RPMI8226 (cell line): ENCODE measurements around the gene ATXN2.
"Not testable (repeated sequence)": the region's sequence is repeated elsewhere in the genome, so short reads cannot be mapped to it uniquely, and the experiment has no call there.

ENCODE experiments used
- DNase-seq: peaks from one replicate; pipeline ENCODE4 v3.0.0-alpha.2; 2015

ATXN2 gene

GRCh38 chr12:111600205-111600642 lies 1.1 kb upstream of the ATXN2 start:
- no peak for DNase-seq

GRCh38 chr12:111599453-111600204 lies 514 bp upstream of the ATXN2 start:
- DNase-seq = peak; percentile 90

DNA sequence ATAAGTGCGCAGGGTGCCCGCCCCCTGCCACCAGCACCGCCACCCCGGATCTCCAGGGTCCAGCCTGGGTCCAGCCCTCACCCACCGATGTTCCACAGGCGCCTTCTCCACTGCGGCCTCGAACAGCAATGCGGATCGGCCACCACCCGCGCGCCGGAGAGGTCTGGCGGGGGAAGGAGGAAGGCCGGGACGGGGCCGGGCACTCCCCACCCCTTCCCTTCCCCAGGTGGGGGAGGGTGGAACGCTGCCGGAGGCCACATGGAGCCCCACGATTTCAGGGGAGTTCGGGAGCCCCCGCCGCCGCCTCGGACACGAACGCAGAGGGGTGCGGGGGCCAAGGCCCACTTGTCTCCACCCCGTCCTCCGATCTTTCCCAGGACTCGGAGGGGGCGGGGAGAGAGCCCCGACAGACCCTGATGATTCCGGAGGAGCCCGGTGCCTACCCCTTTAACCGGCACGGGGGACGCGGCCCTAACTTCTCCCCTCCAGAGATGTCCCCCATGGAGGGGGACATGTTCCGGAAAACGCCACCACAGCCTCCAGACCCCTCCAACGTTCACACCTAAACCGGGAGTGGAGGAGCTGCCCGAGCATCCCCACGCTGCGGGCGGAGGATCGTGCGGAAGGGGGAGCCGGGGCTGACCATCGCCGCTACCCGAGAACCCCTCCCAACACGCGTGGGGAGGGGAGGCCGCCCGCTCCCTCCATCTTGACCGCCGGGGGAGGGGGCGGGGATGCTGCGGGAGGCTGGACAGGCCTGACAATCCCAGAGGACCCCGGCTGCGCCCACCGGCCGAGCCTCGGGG lies 1.1 kb downstream of the ATXN2 start:
- DNase-seq = peak; percentile 68

- peak; percentile 72 for DNase-seq
Measured at GRCh38 chr12:111596985-111597830, 1.9 kb downstream of the ATXN2 start.

DNA sequence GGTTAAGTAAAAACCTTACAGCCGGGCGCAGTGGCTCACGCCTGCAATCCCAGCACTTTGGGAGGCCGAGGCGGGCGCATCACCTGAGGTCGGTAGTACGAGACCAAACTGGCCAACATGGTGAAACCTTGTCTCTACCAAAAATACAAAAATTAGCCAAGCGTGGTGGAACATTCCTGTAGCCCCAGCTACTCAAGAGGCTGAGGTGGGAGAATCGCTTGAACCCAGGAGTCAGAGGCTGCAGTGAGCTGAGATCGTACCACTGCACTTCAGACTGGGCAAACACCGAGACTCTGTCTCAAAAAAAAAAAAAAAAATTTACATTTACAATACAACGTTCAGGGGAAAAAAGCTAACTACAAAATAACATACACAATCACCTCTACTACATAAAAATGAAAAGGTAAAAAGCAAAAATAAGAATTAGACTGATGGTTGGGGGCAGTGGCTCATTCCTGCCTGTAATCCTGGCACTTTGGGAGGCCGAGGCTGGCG lies 3.7 kb downstream of the ATXN2 start:
- DNase-seq = not testable (repeated sequence)

- not testable (repeated sequence) for DNase-seq
Measured at GRCh38 chr12:111591399-111592010, 7.6 kb downstream of the ATXN2 start.

DNA sequence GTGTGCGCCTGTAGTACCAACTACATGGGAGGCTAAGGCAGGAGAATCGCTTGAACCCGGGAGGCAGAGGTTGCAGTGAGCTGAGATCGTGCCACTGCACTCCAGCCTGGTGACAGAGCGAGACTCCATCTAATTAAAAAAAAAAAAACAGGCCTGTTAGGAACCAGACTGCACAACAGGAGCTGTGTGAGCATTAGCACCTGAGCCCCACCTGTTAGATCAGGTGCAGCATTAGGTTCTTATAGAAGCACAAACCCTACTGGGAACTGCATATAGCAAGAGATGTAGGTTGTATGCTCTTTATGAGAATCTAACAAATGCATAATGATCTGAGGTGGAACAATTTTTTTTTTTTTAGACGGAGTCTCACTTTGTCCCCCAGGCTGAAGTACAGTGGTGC lies 8.6 kb downstream of the ATXN2 start:
- DNase-seq = no peak

- no peak for DNase-seq
Measured at GRCh38 chr12:111589601-111590000, 9.5 kb downstream of the ATXN2 start.

- DNase-seq = no peak
Measured at GRCh38 chr12:111588010-111588409, 11.1 kb downstream of the ATXN2 start.

GRCh38 chr12:111586986-111587385 lies 12.1 kb downstream of the ATXN2 start:
- no peak for DNase-seq

DNA sequence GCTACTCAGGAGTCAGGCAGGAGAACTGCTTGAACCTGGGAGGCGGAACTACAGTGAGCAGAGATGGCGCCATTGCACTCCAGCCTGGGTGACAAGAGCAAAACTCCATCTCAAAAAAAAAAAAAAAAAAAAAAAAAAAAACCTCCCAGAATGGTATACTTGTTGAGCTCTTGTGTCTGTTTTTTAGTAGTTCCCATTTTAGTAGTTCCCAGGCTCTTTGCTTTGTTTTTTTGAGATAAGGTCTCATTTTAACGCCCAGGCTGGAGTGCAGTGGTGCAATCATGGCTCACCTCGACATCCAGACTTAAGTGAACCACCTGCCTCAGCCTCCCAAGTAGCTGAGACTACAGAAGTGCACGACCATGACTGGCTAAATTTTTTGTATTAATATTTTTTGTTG lies 13.4 kb downstream of the ATXN2 start:
- DNase-seq = no peak

DNA sequence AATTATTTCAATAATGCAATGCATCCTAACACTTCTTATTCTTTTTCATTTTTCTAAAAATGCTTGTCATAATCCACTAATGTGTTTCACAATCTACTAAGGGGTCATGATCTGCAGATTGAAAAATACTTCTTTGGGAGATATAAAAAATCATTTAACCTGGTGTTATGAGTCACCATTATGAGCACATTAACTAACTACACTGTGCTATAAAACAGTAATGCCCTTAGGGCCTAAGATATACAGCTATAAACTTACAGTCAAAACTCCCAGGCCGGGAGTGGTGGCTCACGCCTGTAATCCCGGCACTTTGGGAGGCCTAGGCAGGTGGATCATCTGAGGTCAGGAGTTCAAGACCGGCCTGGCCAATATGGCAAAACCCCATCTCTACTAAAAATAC lies 14.2 kb downstream of the ATXN2 start:
- no peak for DNase-seq

DNA sequence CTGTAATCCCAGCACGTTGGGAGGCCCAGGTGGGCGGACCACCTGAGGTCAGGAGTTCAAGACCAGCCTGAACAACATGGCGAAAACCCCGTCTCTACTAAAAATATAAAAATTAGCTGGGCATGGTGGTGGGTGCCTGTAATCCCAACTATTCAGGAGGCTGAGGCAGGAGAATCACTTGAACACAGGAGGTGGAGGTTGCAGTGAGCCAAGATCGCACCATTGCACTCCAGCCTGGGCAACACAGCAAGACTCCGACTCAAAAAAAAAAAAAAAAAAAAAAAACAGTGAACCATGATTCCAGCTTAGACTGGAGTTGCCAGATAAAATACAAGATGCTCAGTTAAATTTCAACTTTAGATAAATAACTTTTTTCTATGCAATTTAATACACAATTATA lies 15.6 kb downstream of the ATXN2 start:
- not testable (repeated sequence) for DNase-seq

GRCh38 chr12:111582133-111582747 lies 16.9 kb downstream of the ATXN2 start:
- no peak for DNase-seq

GRCh38 chr12:111581434-111582132 lies 17.5 kb downstream of the ATXN2 start:
- DNase-seq = no peak

GRCh38 chr12:111580737-111581136 lies 18.4 kb downstream of the ATXN2 start:
- no peak for DNase-seq

- no peak for DNase-seq
Measured at GRCh38 chr12:111580119-111580425, 19.0 kb downstream of the ATXN2 start.

GRCh38 chr12:111578971-111579340 lies 20.2 kb downstream of the ATXN2 start:
- DNase-seq = no peak

DNA sequence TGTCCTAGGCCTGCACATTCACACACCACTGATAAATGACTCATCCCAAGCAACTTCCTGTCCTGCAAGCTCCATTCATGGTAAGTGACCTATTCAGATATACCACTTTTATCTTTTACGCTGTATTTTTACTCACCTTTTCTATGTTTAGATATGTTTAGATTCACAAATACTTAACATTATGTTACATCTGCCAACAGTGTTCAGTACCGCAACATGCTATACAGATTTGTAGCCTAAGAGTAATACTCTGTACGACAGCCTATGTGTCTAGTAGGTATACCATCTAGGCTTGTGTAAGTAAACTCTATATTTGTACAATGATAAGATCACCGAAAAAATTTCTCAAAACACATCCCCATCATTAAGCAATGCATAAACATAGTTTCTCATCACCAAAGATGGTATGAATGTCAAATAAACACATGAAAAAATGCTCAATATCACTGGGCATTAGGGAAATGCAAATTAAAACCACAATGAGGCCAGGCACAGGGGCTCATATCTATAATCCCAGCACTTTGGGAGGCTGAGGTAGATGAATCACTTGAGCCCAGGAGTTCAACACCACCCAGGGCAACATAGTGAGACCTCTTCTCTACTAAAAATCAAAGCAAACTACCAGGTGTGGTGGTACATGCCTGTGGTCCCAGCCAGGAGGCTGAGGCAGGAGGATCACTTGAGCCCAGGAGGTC lies 20.7 kb downstream of the ATXN2 start:
- no peak for DNase-seq

GRCh38 chr12:111574797-111575443 lies 24.2 kb downstream of the ATXN2 start:
- no peak for DNase-seq

GRCh38 chr12:111573476-111573875 lies 25.6 kb downstream of the ATXN2 start:
- no peak for DNase-seq
